Adrenal gland (tissue), 12 donors: ENCODE measurements around the gene RAX. TPM values are rescaled to one million over a fixed set of nuclear protein-coding genes. Genes with fewer than 3 reads are reported as not detected.

Experiments used
- DNase-seq, 7 donors: peaks; one replicate each; pipeline ENCODE4 v3.0.0-alpha.2; 2019 to 2020
- H3K27ac ChIP-seq, 5 donors: fragments of 200-600 bp; sonication (generic) in 4 of 5; 1 replicate in 3 of 5; 2 replicates in 2 of 5; pipeline versions ENCODE4 v1.5.1 to v1.8.0; 2016 to 2020; ENCODE audit warnings: mild to moderate bottlenecking in 1 of 5
- H3K27me3 ChIP-seq: fragments of 200-600 bp; 2 replicates; pipeline ENCODE4 v1.8.0; 2021
- H3K36me3 ChIP-seq, 2 donors: fragments of 200-600 bp; replicated peaks in 1 of 2; 1 replicate in 1 of 2; 2 replicates in 1 of 2; pipeline versions ENCODE4 v1.5.1 to v1.8.0; 2018 to 2022
- H3K4me1 ChIP-seq, 2 donors: fragments of 200-600 bp; replicated peaks in 1 of 2; 1 replicate in 1 of 2; 2 replicates in 1 of 2; pipeline versions ENCODE4 v1.5.1 to v1.8.0; 2018 to 2021
- H3K4me3 ChIP-seq, 4 donors: fragments of 200-600 bp; sonication (generic) in 3 of 4; one replicate each; pipeline ENCODE4 v1.5.1; 2016 to 2018
- H3K9me3 ChIP-seq, 3 donors: fragments of 200-600 bp; sonication (generic) in 1 of 3; replicated peaks in 1 of 3; 1 replicate in 2 of 3; 2 replicates in 1 of 3; pipeline versions ENCODE4 v1.5.1 to v1.8.0; 2016 to 2021
- POLR2A ChIP-seq, 2 donors: fragments of 450-650 bp; IDR thresholded peaks; one replicate each; pipeline ENCODE4 v1.6.1; 2017; ENCODE audit warnings: antibody characterized with exemption in 2 of 2, mild to moderate bottlenecking in 2 of 2, moderate library complexity in 1 of 2
- WGBS, 4 donors: extraction: QIAGEN DNeasy Blood & Tissue Kit in 2 of 4; methylation state at CpG; one replicate each; pipeline versions ENCODE4 v1.1.5 to v1.1.7; 2013 to 2017; 5-methylcytosine and 5-hydroxymethylcytosine counted together
- intact Hi-C, 2 donors: fragments of 100-400 bp; cut with DNase I; formaldehyde crosslinking; loops; one replicate each; pipeline versions ENCODE4 v1.14.1 to v1.15.0; 2022 to 2023
- polyA plus RNA-seq, 3 donors: library from polyadenylated mRNA; stranded (reverse); fragments of 200-250 nt in 2 of 3; fragments of 350-450 nt in 1 of 3; fragmentation: Illumina TruSeq in 1 of 3; extraction: RNeasy Lipid Tissue Mini Kit (QIAGEN cat#74804) in 1 of 3; gene quantifications; one replicate each; pipeline ENCODE4 v1.2.3, GENCODE V29; 2013 to 2014
- total RNA-seq, 9 donors: library from RNA; depleted of rRNA in 4 of 9; stranded (reverse); fragments of >200 nt in 4 of 9; fragments of 120-200 nt in 1 of 9; fragmentation: NEBNext Ultra II Directional in 1 of 9; extraction: Animal tissue kit (Norgen Biotek cat#: 25700) in 1 of 9; gene quantifications; one replicate each; pipeline versions ENCODE4 v1.1.0 to v1.2.4, GENCODE V29; 2013 to 2023
- TF ChIP-seq, protein P1 (sequence below), 6 experiments: fragments of 450-650 bp in 4 of 6; fragments of 200-600 bp in 2 of 6; sonication (generic) in 1 of 6; IDR thresholded peaks; 1 replicate in 5 of 6; 2 replicates in 1 of 6; pipeline versions ENCODE4 v1.5.1 to v1.8.0; 2016 to 2021; ENCODE audit warnings: antibody characterized with exemption in 6 of 6, mild to moderate bottlenecking in 2 of 6, moderate library complexity in 1 of 6
- donor health status: healthy with polysubstance abuse.
- donor health status: Bipolar disorder and iron deficiency.
- donor health status: DM: yes; HTN: yes; CAD: no.
- donor health status: DM: no; HTN: no; CAD: no.
- donor health status: DM: no; HTN: no; CAD: no.
- donor health status: DM: yes; HTN: yes; CAD: no.

Gene RAX
- total and polyA plus RNA-seq, 12 donors: not detected

DNA sequence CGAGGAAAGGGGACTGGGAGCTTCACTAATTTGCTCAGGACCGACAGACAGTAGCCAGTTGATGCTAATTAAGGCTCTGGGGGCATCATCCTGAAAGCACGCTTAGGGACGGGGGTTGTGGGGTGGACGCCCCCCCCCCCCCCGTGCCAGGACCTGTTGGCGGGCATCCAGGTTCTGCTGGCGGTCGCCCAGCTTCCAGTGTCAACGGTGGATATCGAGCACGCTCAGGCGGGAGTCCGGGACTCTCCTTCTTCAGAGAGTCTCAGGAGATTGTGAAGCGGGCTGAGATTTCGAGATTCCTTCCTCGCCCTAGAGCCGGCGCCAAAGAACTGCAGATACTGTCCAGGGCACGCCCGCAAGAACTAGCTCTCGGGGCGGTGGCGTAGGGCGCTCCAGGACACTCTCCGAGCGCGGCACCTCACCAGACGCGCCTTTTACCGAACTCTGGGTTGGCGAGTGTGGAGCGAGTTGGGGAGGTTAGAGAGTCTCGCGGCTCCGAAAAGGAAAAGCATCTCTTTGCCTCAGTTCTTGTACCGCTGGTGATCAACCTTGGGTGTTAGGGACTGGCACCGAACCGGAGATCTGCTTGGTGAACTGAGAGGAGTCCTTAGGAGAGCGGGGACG lies 5.6 kb downstream of the RAX start:
- intact Hi-C loops: no loop called here
- DNase-seq: no peak
- TF ChIP-seq, protein P1, sequence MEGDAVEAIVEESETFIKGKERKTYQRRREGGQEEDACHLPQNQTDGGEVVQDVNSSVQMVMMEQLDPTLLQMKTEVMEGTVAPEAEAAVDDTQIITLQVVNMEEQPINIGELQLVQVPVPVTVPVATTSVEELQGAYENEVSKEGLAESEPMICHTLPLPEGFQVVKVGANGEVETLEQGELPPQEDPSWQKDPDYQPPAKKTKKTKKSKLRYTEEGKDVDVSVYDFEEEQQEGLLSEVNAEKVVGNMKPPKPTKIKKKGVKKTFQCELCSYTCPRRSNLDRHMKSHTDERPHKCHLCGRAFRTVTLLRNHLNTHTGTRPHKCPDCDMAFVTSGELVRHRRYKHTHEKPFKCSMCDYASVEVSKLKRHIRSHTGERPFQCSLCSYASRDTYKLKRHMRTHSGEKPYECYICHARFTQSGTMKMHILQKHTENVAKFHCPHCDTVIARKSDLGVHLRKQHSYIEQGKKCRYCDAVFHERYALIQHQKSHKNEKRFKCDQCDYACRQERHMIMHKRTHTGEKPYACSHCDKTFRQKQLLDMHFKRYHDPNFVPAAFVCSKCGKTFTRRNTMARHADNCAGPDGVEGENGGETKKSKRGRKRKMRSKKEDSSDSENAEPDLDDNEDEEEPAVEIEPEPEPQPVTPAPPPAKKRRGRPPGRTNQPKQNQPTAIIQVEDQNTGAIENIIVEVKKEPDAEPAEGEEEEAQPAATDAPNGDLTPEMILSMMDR (IDR thresholded peaks at IDR 0.05): no peak
- no peaks in the 10 kb centered on the region for H3K9me3 ChIP-seq
- H3K27ac ChIP-seq: no peak overlapping the region
- no peaks in the 10 kb centered on the region for H3K36me3 ChIP-seq
- peaks cover 93% of the 10 kb centered on the region for H3K27me3 ChIP-seq
- 0 to 4% (median 3%) methylated on average over 10 to 41 of the region's 41 CpGs for WGBS, 4 donors
- H3K4me1 ChIP-seq: peaks cover 0 to 6% of the 10 kb centered on the region in 2 donors
- no peak overlapping the region for H3K4me3 ChIP-seq

DNA sequence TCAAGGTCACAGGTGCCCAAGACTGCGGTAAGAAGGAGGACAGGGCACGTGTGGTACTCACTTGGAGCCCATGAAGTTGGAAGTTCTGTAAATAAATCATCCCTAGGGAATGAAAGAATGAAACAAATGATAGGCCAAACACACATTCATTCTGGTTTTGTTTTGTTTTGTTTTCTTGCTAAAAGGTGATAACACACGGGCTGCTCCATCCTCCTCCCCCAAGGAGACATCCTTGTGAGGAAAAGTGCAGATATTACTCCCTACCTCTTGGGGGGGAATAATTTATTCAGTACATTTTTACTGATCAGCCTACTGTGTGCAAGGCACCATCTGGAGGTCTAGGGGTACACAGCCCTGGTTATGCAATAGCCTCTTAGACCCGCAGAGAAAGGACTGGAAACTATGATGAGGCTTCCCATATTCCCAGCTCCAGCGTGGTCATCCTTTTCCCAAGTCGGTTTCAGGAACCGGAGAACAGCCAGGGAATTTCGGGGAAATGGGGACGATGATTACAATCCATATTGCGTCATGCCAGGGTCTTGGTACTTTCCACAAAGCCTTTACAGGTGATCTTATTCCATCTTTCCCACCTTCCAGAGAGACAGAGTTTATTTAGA lies 6.3 kb downstream of the RAX start:
- no peak for TF ChIP-seq POLR2A (IDR thresholded peaks at IDR 0.05)
- TF ChIP-seq, protein P1 (IDR thresholded peaks at IDR 0.05): no peak
- Histone ChIP-seq H3K27me3 (peaks cover 86% of the 10 kb centered on the region), H3K36me3 (no peaks in the 10 kb centered on the region), H3K4me1 (no peaks in the 10 kb centered on the region), H3K27ac (no peak overlapping the region), H3K4me3 (no peak overlapping the region), H3K9me3 (no peaks in the 10 kb centered on the region)
- intact Hi-C loops: no loop called here
- WGBS, 4 donors: 7 to 10% (median 9%) methylated on average over 10 of the region's 10 CpGs
- DNase-seq: no peak

DNA sequence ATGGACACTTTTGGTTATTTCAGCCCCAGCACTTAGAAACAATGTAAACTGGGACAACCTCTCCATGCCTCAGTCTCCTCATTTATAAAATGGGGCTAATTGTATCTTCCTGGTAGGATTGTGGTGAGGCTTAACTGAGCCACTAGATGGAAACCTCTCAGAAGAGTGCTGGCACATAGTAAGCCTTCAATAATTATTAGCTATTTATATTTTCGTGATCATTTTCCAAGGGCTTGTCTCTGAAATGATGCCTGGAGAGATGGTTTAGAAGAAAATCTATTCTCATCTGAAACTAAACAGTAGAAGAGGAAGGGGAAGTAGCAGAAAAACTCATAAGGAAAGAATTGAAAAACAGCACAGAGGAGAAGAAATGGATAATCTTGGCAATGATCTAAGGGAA lies 6.8 kb downstream of the RAX start:
- 6 to 25% (median 17%) methylated on average over 1 of the region's 1 CpG for WGBS, 4 donors
- intact Hi-C loops: no loop called here
- Histone ChIP-seq H3K4me1 (no peaks in the 10 kb centered on the region), H3K27me3 (peaks cover 81% of the 10 kb centered on the region), H3K9me3 (no peaks in the 10 kb centered on the region), H3K36me3 (no peaks in the 10 kb centered on the region), H3K4me3 (no peak overlapping the region), H3K27ac (no peak overlapping the region)
- DNase-seq: no peak
- TF ChIP-seq POLR2A (IDR thresholded peaks at IDR 0.05): no peak
- TF ChIP-seq, protein P1 (IDR thresholded peaks at IDR 0.05): no peak

DNA sequence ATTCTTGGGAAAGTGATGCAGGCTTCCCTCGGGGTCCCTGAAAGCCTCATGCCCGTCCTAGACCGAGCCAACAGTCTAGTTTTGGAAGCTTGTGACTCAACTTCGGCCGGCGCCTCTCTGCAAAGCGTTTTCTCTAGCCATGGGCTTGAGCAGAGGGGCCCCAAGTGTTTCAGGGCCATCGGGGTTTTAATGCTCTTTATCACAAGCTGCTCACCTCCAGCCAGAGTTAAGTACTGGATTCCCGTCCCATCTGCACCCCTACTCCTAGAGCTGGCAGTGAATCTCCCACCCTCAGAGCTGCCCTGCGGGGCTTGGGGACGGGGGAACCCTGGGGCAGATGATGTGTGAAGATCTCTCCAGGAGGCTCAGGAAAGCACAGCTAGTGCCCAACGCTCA lies 7.3 kb downstream of the RAX start:
- H3K9me3 ChIP-seq: no peaks in the 10 kb centered on the region
- no peak overlapping the region for H3K4me3 ChIP-seq
- TF ChIP-seq POLR2A (IDR thresholded peaks at IDR 0.05): no peak
- TF ChIP-seq, protein P1 (IDR thresholded peaks at IDR 0.05): no peak
- H3K27ac ChIP-seq: no peak overlapping the region
- peaks cover 76% of the 10 kb centered on the region for H3K27me3 ChIP-seq
- H3K4me1 ChIP-seq: no peaks in the 10 kb centered on the region
- 5 to 24% (median 8%) methylated on average over 7 to 12 of the region's 12 CpGs for WGBS, 4 donors
- H3K36me3 ChIP-seq: no peaks in the 10 kb centered on the region
- intact Hi-C loops: no loop called here
- DNase-seq: no peak
